ENCODE measurements around the gene RELT. TPM values are rescaled to one million over a fixed set of nuclear protein-coding genes. Genes with fewer than 3 reads are reported as not detected.

RELT gene
- total RNA-seq, 2 donors from 2014 or later, result 0.33 to 0.52 TPM

DNA sequence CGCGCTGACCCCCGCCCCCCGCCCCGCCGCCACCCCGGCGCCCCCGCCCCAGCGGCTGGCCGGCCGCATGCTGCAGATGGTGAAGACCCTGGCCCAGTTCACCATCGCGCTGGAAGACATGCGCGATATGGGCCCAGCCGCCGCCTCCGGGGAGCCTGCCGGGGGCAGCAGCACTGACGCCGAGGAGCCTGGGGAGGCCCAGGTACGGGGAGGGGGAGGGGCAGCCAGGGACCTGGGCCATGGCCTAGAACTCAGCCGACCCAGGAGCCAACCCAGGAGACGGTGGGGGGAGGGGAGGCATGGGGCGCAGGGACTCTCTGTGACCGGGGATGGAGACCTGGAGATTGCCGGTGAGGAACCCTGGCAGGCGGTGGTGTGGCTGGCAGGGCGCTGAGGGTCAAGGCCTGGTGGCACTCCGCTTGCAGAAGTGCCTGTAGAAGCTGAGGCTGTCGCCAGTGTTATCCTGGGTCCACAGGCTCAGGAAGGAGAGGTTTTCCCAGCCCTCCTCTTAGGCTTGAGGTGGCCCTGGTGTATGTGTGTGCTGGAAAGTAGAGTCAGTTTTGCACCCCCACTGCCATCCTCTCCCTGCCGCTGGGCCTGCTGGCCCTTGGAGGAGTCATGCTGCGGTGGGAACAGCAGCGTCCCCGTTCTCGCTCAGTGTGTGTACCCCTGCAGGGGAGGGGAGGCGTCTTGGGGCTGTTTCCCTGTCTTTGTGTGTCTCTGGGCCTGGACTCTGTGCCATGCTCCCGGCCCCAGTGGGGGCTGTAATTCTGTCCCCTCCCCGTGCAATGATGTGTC lies 32.9 kb upstream of the RELT start:
- TF ChIP-seq, protein P1, sequence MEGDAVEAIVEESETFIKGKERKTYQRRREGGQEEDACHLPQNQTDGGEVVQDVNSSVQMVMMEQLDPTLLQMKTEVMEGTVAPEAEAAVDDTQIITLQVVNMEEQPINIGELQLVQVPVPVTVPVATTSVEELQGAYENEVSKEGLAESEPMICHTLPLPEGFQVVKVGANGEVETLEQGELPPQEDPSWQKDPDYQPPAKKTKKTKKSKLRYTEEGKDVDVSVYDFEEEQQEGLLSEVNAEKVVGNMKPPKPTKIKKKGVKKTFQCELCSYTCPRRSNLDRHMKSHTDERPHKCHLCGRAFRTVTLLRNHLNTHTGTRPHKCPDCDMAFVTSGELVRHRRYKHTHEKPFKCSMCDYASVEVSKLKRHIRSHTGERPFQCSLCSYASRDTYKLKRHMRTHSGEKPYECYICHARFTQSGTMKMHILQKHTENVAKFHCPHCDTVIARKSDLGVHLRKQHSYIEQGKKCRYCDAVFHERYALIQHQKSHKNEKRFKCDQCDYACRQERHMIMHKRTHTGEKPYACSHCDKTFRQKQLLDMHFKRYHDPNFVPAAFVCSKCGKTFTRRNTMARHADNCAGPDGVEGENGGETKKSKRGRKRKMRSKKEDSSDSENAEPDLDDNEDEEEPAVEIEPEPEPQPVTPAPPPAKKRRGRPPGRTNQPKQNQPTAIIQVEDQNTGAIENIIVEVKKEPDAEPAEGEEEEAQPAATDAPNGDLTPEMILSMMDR (IDR thresholded peaks at IDR 0.05), result no peak
- TF ChIP-seq POLR2A (IDR thresholded peaks at IDR 0.05), result no peak
- Histone ChIP-seq H3K27me3 (no peaks in the 10 kb centered on the region), H3K4me3 (no peak overlapping the region), H3K27ac (no peak overlapping the region), H3K4me1 (peaks cover 15% of the 10 kb centered on the region), H3K9me3 (no peaks in the 10 kb centered on the region), H3K36me3 (replicated peaks in 1 of 2; ENCODE audit: insufficient read depth in 1 of 2, low read depth in 2 of 2) (no peaks in the 10 kb centered on the region)
- DNase-seq (peak in 2 of 4 donors; percentile 31 to 34), ATAC-seq (no peak)
- WGBS, 2 donors, result 47 to 89% methylated on average over 3 to 32 of the region's 40 CpGs
- intact Hi-C loops (cut with DNase I), result no loop called here

DNA sequence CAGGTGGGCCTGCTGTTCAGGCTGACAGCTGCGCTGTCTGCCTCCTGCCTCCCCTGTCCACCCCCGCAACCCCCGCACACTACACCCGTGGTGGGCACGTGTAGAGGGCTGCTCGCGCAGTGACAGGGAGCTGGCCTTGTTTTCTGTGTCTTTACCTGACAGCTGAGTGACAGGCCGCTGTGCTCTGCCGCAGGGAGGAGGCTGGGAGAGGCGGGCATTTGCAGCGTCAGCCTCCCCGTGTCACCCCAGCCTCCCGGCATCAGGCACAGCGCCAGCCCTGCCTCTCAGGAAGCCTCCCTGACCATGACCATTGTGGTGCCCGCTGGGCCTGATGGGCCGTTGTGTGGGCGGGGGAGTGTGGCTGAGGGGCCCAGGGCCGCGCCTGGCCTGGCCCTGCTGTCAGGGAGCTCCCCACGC lies 32.0 kb upstream of the RELT start:
- no peak for TF ChIP-seq POLR2A (IDR thresholded peaks at IDR 0.05)
- TF ChIP-seq, protein P1 (IDR thresholded peaks at IDR 0.05), result no peak
- no peak overlapping the region for H3K4me3 ChIP-seq
- H3K4me1 ChIP-seq, result peaks cover 15% of the 10 kb centered on the region
- peak in 1 of 4 donors; percentile 28 for DNase-seq
- no peak for ATAC-seq
- no peaks in the 10 kb centered on the region for H3K36me3 ChIP-seq (replicated peaks in 1 of 2; ENCODE audit: insufficient read depth in 1 of 2, low read depth in 2 of 2)
- no peak overlapping the region for H3K27ac ChIP-seq
- intact Hi-C loops (cut with DNase I), result no loop called here
- 50 to 78% methylated on average over 2 to 19 of the region's 20 CpGs for WGBS, 2 donors
- no peaks in the 10 kb centered on the region for H3K27me3 ChIP-seq
- no peaks in the 10 kb centered on the region for H3K9me3 ChIP-seq

DNA sequence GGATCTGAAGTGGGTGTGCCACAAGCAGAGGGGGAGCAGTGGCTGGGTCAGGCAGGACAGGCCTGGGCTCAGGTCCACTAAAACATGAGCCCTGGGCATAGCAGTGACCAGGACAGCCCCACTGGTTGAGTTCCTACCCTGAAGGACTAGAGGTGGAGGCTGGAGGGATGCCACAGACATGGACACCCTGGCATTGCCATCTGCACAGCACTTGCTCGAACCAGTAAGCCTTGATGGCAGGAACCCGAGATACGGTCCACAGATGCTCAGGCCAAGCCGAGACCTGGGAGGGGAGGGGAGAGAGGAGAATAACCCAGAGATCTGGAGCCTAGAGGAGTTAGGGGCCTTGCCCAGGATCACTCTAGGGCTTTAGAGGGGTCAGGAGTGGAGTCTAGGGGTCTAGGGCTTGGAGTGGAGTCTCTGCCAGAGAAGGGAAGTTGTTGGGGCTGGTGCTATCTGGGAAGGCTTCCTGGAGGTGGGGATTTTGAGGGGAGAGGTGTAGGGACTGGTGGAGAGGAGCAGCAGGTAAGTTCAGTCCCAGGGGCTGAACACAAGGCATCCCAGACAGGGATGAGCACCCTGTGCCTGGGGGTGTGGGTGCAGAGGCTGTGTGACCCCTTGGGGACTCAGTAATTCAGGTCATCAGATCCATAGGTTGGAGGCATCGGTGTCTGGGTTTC lies 30.6 kb upstream of the RELT start:
- Histone ChIP-seq H3K9me3 (no peaks in the 10 kb centered on the region), H3K27ac (no peak overlapping the region), H3K27me3 (no peaks in the 10 kb centered on the region), H3K4me3 (no peak overlapping the region), H3K4me1 (peaks cover 15% of the 10 kb centered on the region), H3K36me3 (replicated peaks in 1 of 2; ENCODE audit: insufficient read depth in 1 of 2, low read depth in 2 of 2) (no peaks in the 10 kb centered on the region)
- no peak for ATAC-seq
- no peak for TF ChIP-seq POLR2A (IDR thresholded peaks at IDR 0.05)
- TF ChIP-seq, protein P1 (IDR thresholded peaks at IDR 0.05), result no peak
- DNase-seq, result no peak
- 68 to 87% methylated on average over 5 of the region's 5 CpGs for whole genome bisulfite sequencing, 2 donors
- intact Hi-C loops (cut with DNase I), result no loop called here

DNA sequence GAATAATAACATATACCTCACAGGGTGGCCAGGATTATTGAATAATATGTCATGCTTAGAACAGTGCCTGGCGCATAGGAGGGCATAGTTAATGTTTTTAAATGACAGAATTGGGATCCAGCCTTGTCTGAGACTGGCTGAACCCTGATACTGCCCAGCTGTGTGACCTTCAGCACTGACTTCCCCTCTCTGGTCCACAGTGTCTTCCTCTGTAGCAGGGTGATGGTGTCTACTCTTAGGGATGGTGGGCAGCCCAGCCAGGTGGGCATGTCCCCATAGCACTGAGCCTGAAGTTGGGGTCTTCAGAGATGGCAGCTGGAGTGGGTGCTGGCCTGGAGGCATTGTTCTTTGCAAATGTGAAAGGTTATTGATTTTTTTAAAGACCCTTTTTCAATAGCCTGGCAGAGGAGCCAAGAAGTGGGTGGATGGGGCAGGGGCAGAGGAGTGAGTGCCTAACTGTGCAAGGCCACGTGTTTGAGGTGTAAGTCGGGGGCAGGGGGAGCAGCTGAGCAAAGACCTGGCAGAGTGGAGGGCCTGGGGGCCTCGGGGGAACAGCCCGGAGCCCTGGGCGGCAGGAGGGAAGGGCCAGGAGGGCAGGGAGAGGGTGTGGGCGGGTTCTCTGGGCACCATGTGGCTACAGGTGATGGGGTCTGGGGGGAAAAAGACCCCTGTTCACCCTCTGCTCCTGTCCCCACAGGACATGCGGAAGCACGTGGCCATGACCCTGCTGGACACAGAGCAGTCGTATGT lies 29.8 kb upstream of the RELT start:
- WGBS, 2 donors, result 71 to 73% methylated on average over 10 of the region's 10 CpGs
- peaks cover 19% of the 10 kb centered on the region for H3K4me1 ChIP-seq
- no peaks in the 10 kb centered on the region for H3K27me3 ChIP-seq
- ATAC-seq, result no peak
- TF ChIP-seq POLR2A (IDR thresholded peaks at IDR 0.05), result no peak
- TF ChIP-seq, protein P1 (IDR thresholded peaks at IDR 0.05), result no peak
- no peak overlapping the region for H3K4me3 ChIP-seq
- no peaks in the 10 kb centered on the region for H3K36me3 ChIP-seq (replicated peaks in 1 of 2; ENCODE audit: insufficient read depth in 1 of 2, low read depth in 2 of 2)
- no peak for DNase-seq
- H3K9me3 ChIP-seq, result no peaks in the 10 kb centered on the region
- intact Hi-C loops (cut with DNase I), result no loop called here
- no peak overlapping the region for H3K27ac ChIP-seq
